Omental fat pad (tissue), 4 donors: ENCODE data around the gene ARL6IP4. TPM values are rescaled to one million over a fixed set of nuclear protein-coding genes. Genes with fewer than 3 reads are reported as not detected.
A peak's percentile ranks its signal among the peaks of the same experiment; 100 is the strongest.

Experiments
- ATAC-seq: fragments of 150-250 bp; one replicate; pipeline ENCODE4 v1.9.1; 2016; ENCODE audit warnings: mild to moderate bottlenecking, moderate library complexity; ENCODE audit not compliant: low FRiP score
- DNase-seq: peaks from one replicate; pipeline ENCODE4 v3.0.0-alpha.2; 2019; ENCODE audit warnings: low spot score
- CTCF ChIP-seq, 3 donors: fragments of 450-650 bp; IDR thresholded peaks; one replicate each; pipeline ENCODE4 v1.5.1; 2016 to 2017; ENCODE audit warnings: antibody characterized with exemption in 3 of 3, mild to moderate bottlenecking in 3 of 3, moderate library complexity in 2 of 3
- total RNA-seq, 4 donors: library from RNA; depleted of rRNA; stranded (reverse); fragments of >200 nt; gene quantifications; one replicate each; pipeline ENCODE4 v1.1.0, GENCODE V29; 2016

The ARL6IP4 gene
- total RNA-seq, 4 donors from 2014 or later = 146 to 241 (median 189) TPM

GRCh38 chr12:122979001-122979907, 1.2 kb upstream of the ARL6IP4 start:
- no peak for DNase-seq
- ATAC-seq = no peak
- TF ChIP-seq CTCF (IDR thresholded peaks at IDR 0.05) = no peak

- ATAC-seq (no peak), DNase-seq (no peak)
- TF ChIP-seq CTCF (IDR thresholded peaks at IDR 0.05) = no peak
Observed at GRCh38 chr12:122979908-122980182, 636 bp upstream of the ARL6IP4 start.

GRCh38 chr12:122981036-122981471, 573 bp downstream of the ARL6IP4 start:
- no peak for DNase-seq
- peak; percentile 1 for ATAC-seq
- no peak for TF ChIP-seq CTCF (IDR thresholded peaks at IDR 0.05)

- DNase-seq (no peak), ATAC-seq (no peak)
- TF ChIP-seq CTCF (IDR thresholded peaks at IDR 0.05) = no peak
Observed at GRCh38 chr12:122981587-122982476, 1.4 kb downstream of the ARL6IP4 start.

- ATAC-seq = no peak
- no peak for DNase-seq
- TF ChIP-seq CTCF (IDR thresholded peaks at IDR 0.05) = no peak
Observed at GRCh38 chr12:122982477-122982815, 2.0 kb downstream of the ARL6IP4 start.

GRCh38 chr12:122982963-122983788, 2.7 kb downstream of the ARL6IP4 start:
- TF ChIP-seq CTCF (IDR thresholded peaks at IDR 0.05) = no peak
- no peak for ATAC-seq
- no peak for DNase-seq
